HG03460 (cell line): Measurements from ENCODE around the gene RIPOR3.
"Not testable (repeated sequence)": the region's sequence is repeated elsewhere in the genome, so short reads cannot be mapped to it uniquely, and the experiment has no call there.

ENCODE experiments used
- ATAC-seq: cut with Tn5 transposase; IDR thresholded peaks from one replicate; pipeline ENCODE4 v1.9.1; 2021; ENCODE audit not compliant: unreplicated experiment

Gene RIPOR3

GRCh38 chr20:50610212-50610718 is 81.1 kb downstream of the RIPOR3 start:
- no peak for ATAC-seq

- ATAC-seq = no peak
Measured at GRCh38 chr20:50609438-50609989, 81.8 kb downstream of the RIPOR3 start.

GRCh38 chr20:50608750-50609104 is 82.6 kb downstream of the RIPOR3 start:
- no peak for ATAC-seq

GRCh38 chr20:50607850-50608749 is 83.2 kb downstream of the RIPOR3 start:
- no peak for ATAC-seq

- no peak for ATAC-seq
Measured at GRCh38 chr20:50607436-50607835, 83.9 kb downstream of the RIPOR3 start.

- no peak for ATAC-seq
Measured at GRCh38 chr20:50605136-50605535, 86.2 kb downstream of the RIPOR3 start.

GRCh38 chr20:50604451-50604850 is 86.9 kb downstream of the RIPOR3 start:
- no peak for ATAC-seq

- ATAC-seq = no peak
Measured at GRCh38 chr20:50602432-50603088, 88.8 kb downstream of the RIPOR3 start.

- no peak for ATAC-seq
Measured at GRCh38 chr20:50601511-50602431, 89.6 kb downstream of the RIPOR3 start.

- ATAC-seq = no peak
Measured at GRCh38 chr20:50600281-50600895, 91.0 kb downstream of the RIPOR3 start.

GRCh38 chr20:50598768-50599167 is 92.6 kb downstream of the RIPOR3 start:
- ATAC-seq = not testable (repeated sequence)

GRCh38 chr20:50598074-50598473 is 93.3 kb downstream of the RIPOR3 start:
- ATAC-seq = no peak

- ATAC-seq = no peak
Measured at GRCh38 chr20:50597406-50597969, 93.9 kb downstream of the RIPOR3 start.

GRCh38 chr20:50596694-50597021 is 94.7 kb downstream of the RIPOR3 start:
- ATAC-seq = no peak

GRCh38 chr20:50595988-50596693 is 95.2 kb downstream of the RIPOR3 start:
- ATAC-seq = no peak

GRCh38 chr20:50595433-50595895 is 95.9 kb downstream of the RIPOR3 start:
- ATAC-seq = no peak

- ATAC-seq = no peak
Measured at GRCh38 chr20:50594591-50595432, 96.5 kb downstream of the RIPOR3 start.

GRCh38 chr20:50594231-50594590 is 97.1 kb downstream of the RIPOR3 start:
- no peak for ATAC-seq

GRCh38 chr20:50593005-50593335 is 98.4 kb downstream of the RIPOR3 start:
- ATAC-seq = no peak
